ENCODE data around the gene PARVA.

GRCh38 chr11:12517741-12518140 lies 140.4 kb downstream of the PARVA start:
- TF ChIP-seq CTCF (IDR thresholded peaks at IDR 0.05; ENCODE audit: insufficient read depth, low read depth, low read length), result no peak
- TF ChIP-seq EZH2 (IDR thresholded peaks at IDR 0.05; ENCODE audit: insufficient read depth, low read length), result no peak

All from astrocyte (in vitro differentiated cells and primary cell).